Inferior parietal cortex (tissue), 1 donor: ENCODE results near the gene CYP1A2.
"Not testable (repeated sequence)": the region's sequence is repeated elsewhere in the genome, so short reads cannot be mapped to it uniquely, and the experiment has no call there.

ENCODE experiments used
- DNase-seq: peaks from one replicate; pipeline ENCODE4 v3.0.0-alpha.2; 2016; ENCODE audit errors: extremely low spot score

CYP1A2 gene

GRCh38 chr15:74735305-74735704 lies 13.3 kb upstream of the CYP1A2 start:
- no peak for DNase-seq

GRCh38 chr15:74738239-74738638 lies 10.4 kb upstream of the CYP1A2 start:
- not testable (repeated sequence) for DNase-seq

- DNase-seq, result no peak
Observed at GRCh38 chr15:74742422-74742821, 6.2 kb upstream of the CYP1A2 start.

- no peak for DNase-seq
Observed at GRCh38 chr15:74746389-74746788, 2.3 kb upstream of the CYP1A2 start.

GRCh38 chr15:74749832-74750231 lies 1.2 kb downstream of the CYP1A2 start:
- DNase-seq, result no peak

- no peak for DNase-seq
Observed at GRCh38 chr15:74750751-74751150, 2.1 kb downstream of the CYP1A2 start.

- no peak for DNase-seq
Observed at GRCh38 chr15:74752011-74752410, 3.4 kb downstream of the CYP1A2 start.

GRCh38 chr15:74752531-74752930 lies 3.9 kb downstream of the CYP1A2 start:
- no peak for DNase-seq

- no peak for DNase-seq
Observed at GRCh38 chr15:74754593-74755215, 6.1 kb downstream of the CYP1A2 start.

GRCh38 chr15:74758736-74759135 lies 10.1 kb downstream of the CYP1A2 start:
- no peak for DNase-seq

GRCh38 chr15:74762791-74763150 lies 14.1 kb downstream of the CYP1A2 start:
- no peak for DNase-seq

- DNase-seq, result no peak
Observed at GRCh38 chr15:74763416-74763815, 14.8 kb downstream of the CYP1A2 start.

GRCh38 chr15:74767167-74768098 lies 18.8 kb downstream of the CYP1A2 start:
- DNase-seq, result no peak

GRCh38 chr15:74768099-74768770 lies 19.6 kb downstream of the CYP1A2 start:
- DNase-seq, result no peak

GRCh38 chr15:74768771-74769342 lies 20.2 kb downstream of the CYP1A2 start:
- DNase-seq, result peak; percentile 69

GRCh38 chr15:74769463-74770025 lies 20.9 kb downstream of the CYP1A2 start:
- no peak for DNase-seq

GRCh38 chr15:74770211-74770903 lies 21.7 kb downstream of the CYP1A2 start:
- DNase-seq, result no peak

GRCh38 chr15:74773329-74773728 lies 24.7 kb downstream of the CYP1A2 start:
- DNase-seq, result no peak

- no peak for DNase-seq
Observed at GRCh38 chr15:74773731-74774252, 25.1 kb downstream of the CYP1A2 start.

- DNase-seq, result no peak
Observed at GRCh38 chr15:74775132-74775562, 26.5 kb downstream of the CYP1A2 start.

- no peak for DNase-seq
Observed at GRCh38 chr15:74775894-74776293, 27.2 kb downstream of the CYP1A2 start.
